GM21423 (cell line): Measurements from ENCODE around the gene SPECC1.
"Not testable (repeated sequence)": the region's sequence is repeated elsewhere in the genome, so short reads cannot be mapped to it uniquely, and the experiment has no call there.

Experiments
- ATAC-seq: cut with Tn5 transposase; IDR thresholded peaks from one replicate; pipeline ENCODE4 v1.9.1; 2021; ENCODE audit warnings: mild to moderate bottlenecking, moderate library complexity; ENCODE audit not compliant: unreplicated experiment

The SPECC1 gene

DNA sequence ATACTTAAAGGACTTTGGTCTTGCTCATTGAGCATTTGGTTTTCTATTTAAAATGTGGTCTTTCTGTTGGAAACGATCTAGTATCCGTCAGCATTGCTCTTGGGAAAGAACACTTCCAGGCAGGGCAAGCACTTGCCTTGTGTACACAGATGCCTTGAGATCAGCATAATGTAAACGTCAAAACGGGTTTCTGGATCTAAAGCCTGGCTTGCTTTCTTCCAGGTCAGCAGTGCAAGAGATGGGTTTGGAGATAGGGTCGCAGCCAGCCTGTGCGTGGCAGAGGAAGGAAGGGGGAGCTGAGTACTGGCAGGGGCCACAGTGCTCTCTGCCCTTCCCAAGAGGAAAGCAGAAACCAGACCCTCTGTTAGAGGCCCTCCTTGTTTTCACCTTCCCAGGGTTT is 282.7 kb downstream of the SPECC1 start:
- no peak for ATAC-seq

DNA sequence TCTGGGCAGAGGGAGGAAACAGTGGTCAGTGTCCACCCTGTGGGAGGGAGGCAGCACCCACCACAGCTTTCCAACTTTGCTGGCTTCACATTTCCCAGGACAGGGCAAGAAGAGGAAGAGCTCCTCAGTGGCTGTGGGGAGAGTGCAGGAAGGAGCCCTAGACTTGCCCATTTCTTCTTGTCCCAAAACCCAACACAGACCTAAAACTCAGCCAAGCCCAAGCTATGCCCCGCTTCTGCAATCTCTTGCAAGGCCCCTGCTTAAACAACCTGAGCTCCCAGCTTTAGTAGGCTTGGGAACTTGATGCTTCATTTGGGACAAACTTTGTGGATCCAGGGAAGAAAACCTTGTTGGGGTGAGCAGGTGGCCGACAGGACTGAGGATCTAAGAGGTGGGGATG is 284.3 kb downstream of the SPECC1 start:
- ATAC-seq: no peak

DNA sequence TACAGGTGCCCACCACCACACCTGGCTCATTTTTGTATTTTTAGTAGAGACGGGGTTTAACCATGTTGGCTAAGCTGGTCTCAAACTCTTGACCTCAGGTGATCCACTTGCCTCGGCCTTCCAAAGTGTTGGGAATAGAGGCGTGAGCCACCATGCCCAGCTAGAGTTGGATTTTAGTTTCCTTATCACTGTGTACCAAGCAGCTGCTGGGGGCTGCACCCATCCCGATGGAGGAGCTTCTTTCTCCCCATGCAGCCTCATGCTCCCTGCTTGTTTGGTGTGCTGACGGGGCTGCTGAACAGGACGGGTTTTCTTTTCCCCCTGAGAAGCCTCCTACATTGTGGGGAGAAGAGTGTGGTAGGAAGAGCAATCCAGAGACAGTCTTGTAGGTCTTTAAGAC is 285.0 kb downstream of the SPECC1 start:
- no peak for ATAC-seq

DNA sequence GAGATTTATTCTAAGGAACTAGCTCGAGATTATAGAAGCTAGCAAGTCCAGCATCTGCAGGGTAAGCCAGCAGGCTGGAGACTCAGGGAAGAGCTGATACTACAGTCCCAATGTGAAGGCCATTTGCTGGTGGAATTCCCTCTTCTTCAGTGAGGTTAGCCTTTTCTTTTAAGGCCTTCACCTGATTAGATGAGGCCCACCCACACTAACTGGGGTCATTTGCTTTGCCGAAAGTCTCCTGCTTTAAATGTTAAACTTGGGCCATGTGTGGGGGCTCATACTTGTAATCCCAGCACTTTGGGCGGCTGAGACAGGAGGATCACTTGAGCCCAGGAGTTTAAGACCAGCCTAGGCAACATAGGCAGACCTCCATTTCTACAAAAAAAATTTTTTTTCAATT is 289.9 kb downstream of the SPECC1 start:
- ATAC-seq: no peak

DNA sequence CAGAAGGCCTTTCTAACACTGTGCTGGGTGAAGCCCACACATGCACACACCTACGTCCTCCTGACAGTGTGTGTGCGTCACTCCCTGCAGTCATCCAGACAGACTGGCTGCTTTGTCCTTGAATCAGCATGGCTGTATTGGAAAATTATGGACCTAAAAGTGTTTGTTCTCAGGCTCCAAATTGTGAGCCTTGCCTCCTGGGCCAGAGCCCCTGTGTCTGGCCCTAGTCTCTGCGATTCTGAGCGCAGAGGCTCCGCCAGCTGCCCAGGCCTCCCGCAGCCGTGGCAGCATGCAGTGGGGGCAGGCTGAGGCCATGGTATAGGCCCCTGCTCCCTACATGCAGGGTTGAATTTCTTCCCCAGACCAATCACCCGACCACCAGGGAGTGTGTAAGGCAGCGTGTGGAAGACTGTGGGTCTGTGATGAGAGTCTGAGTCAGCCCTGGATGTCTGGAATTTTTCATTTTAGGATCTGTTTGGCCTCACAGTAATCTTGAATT is 291.3 kb downstream of the SPECC1 start:
- no peak for ATAC-seq

DNA sequence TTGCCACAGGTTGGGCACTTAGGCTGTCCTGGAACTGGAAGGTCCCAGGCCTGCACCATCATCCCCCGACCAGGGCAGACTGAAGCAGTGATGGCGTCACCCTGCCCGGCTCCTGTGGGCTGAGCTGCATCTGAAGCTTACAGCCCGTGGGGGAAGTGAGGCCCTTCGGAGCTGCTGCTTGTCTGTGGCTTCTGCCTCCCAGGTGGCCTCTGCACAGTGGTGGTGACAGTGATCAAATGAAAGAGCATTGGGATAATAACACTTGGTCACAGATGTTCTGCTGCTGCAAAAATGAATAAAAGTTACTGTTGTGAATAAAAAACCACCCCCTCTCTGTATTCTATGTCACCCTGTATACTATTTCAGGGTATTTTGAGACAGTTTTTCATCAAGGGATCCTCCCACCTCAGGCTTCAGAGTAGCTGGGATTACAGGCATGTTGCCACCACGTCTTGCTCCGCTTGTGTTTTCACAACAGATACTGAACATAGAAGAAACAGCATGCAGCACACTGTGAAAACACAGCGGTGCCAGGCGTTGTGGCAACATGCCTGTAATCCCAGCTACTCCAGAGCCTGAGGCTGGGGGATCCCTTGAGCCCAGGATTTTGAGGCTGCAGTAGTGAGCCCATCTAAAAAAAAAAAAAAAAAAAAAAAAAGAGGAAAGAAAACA is 293.2 kb downstream of the SPECC1 start:
- no peak for ATAC-seq

DNA sequence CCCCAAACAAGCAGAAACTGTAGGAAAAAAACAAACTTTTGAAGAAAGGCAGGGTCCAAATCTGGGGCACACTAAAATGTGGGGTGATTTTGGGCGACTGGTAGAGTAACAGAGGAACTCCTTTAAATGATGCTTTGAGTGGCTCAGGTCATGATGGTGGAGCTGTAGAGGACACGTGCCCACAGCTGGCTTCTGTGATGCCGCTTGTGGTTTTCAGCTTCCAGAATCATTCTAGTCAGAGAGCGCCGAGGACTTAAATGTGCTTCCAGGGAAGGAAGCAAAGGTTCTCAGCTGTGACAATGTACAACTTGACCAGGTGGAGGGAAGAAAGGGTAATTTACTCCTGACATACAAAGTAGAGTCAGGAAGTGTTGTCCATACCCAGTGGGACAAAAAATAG is 295.8 kb downstream of the SPECC1 start:
- ATAC-seq: no peak

DNA sequence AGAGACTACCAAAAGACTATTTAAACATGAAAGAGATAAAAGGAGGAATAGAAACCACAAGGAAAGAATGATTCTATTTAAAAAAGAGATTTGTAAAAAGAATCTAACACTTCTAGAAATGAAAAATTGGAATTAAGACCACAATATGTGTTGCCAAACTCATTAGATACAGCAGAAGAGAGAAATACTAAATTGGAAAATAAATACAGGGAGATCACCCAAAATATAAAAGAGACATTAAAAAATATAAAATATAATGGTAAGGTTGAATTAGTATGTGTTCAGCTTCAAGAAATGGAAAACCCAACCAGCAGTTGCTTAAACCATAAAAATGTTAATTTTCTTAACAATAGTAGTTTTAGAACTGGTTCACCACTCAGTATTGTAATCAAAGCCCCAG is 297.8 kb downstream of the SPECC1 start:
- ATAC-seq: no peak

DNA sequence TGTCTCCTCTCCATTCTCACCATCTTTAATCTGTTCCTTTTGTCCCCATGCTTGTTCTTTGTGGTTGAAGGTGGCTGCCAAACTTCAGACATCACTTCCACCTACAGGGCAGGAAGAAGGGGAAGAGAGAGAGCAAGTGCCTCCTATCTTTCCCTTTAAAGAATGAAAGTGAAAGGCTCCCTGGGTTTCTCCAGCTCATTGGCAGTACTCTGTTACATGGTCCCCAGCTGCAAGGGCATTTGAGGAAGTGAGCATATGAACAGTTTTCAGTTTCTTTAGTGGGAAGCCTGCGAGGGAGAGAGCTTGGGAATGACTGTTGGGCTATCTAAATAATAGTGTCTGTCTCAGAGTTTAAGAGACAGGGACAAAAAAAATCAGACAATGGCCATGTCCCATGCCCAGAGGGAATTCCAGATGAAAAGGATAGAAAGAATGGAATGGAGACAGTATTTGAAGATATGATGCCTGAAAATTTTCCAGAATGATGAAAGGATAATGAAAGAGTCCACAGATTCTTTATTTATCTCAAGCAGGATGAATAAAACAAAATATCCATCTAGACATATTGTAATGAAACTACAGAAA is 298.3 kb downstream of the SPECC1 start:
- ATAC-seq: no peak

DNA sequence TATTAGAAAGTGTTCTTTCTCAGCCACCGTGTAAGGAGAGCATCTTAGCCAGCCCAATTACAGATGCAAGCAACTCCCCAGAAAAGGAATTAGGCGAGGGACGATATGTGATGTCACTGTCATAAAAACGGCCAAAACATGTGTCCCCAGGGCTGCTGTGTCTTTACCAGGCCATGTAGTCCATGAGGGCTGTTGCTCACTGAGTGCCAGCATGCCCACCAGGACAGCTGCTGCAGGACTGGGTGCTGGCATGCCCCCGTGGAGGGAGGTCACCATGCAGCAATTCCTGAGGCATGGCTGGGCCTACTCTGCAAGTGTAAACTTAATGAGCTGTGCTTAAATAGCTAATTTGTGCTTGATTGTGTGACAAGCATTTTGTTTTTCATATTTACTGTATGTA is 301.3 kb downstream of the SPECC1 start:
- ATAC-seq: no peak

DNA sequence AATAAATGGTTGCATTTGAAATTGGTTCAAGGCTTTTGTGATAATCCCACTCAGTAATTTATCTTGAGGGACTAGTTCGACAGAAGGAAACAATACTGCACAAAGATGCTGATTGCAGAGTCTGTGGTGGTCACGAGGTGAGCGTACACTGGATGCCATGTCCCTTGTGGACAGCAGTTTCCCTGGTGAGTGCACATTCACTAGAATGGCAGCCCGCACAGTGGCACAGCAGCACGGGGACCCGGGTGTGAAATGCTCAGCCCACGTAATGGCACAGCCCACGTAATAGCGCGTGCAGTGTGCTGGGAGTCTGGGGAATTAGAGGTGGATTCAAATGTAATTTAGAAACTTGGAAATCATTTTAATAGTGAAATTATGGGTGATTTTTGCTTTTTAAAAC is 304.1 kb downstream of the SPECC1 start:
- ATAC-seq: no peak

DNA sequence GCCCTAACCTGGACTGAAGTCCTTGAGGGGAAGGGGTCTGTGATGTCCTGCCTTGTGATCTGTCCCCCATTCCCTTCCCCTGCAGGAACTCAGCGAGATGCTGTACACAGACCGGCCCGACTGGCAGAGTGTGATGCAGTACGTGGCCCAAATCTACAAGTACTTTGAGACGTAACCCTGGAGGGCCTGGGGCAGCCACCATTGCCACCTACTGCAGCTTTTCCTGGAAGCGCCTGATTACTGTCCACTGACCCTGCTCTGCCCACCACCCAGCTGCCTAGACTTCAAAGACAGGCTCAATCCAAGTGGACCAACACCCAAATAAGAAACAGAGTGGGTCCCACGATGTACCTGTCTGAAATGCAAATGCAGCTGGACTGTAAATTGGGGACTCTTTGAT is 304.7 kb downstream of the SPECC1 start:
- no peak for ATAC-seq

DNA sequence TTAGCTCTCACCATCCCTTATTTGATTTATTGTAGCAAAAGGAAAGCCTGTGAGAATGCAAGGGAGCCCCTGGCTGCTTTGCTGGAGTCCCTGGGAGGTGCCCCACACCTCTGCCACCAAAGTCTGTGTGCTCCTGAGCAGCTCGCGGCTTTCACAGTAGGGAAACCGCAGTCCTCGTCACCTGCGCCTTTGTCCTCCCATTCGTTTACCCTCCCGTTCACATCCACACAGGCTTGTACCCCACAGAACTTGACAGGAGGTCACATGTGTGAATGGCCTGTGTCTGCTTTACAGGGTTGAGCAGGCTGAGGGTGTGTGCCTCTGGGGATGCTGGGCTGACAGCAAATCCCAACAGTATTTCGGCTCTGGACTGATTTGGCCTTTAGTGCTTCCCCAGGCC is 305.7 kb downstream of the SPECC1 start:
- ATAC-seq: no peak

DNA sequence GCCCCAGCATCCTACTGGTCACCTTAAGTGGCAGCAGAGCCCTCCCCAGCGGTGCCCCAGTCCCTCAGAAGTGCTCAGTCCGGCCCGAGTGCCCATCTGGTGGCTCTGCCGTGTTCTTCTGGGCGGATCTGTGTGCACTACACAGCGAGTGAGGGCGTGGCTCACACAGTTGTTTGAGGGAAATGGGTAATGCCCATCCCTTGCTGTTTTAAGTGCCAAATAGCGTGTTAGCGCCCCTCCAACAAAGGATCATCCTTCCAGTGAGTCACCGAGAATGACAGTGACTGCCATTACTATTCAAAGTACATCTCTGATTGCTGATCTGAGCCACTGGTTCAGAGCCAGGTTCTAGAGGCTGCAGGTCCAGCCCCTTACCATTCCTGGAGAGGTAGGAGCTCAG is 306.2 kb downstream of the SPECC1 start:
- no peak for ATAC-seq

DNA sequence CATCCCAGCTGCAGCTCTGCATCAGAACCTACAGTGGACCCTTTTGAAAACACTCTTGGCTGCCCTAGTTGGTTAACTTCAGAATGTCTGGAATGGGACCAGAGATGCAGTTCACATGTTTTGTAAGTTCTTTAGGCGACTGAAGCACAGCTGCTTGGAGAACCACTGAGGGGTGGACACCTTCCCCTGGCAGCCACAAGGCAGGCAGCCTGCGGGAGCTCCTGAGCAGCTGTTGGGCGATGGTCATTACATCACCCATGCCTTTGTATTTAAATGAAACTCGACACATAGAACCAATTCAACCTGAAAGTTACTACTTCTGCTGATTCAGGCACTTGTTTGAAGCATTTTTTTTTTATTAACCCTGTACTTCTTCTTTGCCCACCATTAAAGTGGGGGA is 306.7 kb downstream of the SPECC1 start:
- no peak for ATAC-seq

DNA sequence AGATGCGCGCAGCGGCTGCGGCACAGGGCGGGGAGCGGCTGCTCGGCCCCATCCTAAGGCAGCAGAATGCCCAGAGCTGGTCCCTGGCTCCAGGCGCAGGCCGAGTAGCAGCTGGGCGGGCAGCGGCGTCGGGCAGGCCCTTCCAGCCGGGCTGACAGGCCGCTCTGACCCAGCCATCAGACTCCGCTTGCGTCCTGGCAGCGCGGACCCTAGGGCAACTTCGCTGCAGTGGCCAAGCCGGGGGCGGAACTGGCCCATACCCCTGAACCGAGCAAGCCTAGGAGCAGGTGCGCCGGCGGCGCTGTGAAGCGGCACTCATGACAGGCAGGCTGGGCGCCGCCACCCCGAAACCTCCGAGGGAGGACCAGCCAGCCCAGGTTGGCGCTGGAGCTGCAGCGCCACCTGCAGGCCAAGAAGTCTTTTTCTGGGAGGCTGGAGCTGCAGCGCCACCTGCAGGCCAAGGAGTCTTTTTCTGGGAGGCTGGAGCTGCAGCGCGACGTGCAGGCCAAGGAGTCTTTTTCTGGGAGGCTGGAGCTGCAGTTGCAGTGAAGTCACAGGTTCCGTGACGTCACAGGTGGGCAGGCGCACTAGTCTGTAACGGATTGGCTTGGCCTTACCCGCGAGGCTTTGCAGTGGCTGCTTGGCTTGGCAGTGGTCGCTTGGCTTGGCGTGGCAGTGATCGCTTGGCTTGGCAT is 311.5 kb downstream of the SPECC1 start:
- peak; percentile 77 for ATAC-seq

DNA sequence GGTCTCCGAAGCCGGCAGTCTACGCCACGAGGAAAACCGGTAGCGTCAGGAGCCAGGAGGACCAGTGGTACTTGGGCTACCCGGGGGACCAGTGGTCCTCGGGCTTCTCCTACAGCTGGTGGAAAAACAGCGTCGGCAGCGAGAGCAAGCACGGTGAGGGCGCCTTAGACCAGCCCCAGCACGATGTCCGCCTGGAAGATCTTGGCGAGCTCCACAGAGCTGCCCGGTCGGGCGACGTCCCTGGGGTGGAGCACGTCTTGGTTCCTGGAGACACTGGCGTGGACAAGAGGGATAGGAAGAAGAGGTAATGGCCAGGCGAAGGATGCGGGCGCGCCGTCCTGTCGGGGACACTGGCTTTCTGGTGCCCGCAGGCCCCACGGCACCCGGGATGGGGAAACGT is 312.2 kb downstream of the SPECC1 start:
- ATAC-seq: not testable (repeated sequence)

DNA sequence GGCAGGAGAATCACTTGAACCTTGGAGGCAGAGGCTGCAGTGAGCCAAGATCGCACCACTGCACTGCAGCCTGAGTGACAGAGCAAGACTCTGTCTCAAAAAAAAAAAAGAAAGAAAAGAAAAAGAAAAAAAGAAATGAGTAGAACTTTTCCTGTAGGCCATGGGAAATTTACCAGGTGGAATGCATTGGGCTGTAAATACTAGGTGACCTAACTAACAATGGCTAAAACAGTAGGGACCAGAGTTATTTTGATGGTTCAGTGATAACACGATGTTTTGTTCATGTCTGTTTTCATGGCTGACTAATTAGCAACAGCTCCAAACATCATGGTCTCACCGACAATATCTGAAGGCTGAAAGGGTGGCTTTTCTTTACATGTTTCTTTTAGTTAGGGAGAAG is 318.6 kb downstream of the SPECC1 start:
- not testable (repeated sequence) for ATAC-seq

DNA sequence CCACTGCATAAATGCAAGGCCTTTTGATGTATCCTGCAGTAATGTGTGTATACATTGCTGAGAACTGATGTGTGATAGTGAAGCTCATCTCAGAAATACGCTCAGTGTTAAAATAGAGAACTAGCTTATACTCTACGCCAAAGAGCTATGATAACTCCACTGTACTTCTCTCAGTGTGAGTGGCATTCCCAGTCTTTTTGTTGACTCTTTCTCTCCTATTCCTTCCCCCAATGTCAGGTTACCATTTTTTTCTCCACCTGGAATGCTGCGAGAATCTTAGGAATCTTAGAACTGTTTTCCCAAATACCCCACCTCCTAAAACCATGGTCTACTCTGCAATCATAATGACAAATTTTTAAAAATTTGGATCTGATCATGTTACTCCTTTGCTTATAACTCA is 342.2 kb downstream of the SPECC1 start:
- ATAC-seq: not testable (repeated sequence)

DNA sequence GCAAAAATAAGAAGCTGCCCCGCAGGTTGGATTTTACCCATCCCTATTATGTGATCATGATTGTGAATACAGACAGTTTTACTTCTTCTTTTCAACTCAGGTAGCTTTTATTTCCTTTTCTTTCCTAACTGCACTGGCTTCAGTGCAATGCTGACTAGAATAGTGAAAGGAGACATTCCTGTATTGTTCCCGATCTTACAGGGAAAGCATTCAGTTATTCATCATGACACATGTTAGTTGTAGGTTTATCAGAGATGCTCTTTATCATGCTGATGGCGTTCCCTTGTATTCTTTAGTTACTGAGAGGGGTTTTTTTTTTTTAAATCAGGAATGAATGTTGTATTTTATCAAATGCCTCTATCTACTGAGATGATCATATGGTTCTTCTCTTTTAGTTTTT is 343.4 kb downstream of the SPECC1 start:
- ATAC-seq: not testable (repeated sequence)

DNA sequence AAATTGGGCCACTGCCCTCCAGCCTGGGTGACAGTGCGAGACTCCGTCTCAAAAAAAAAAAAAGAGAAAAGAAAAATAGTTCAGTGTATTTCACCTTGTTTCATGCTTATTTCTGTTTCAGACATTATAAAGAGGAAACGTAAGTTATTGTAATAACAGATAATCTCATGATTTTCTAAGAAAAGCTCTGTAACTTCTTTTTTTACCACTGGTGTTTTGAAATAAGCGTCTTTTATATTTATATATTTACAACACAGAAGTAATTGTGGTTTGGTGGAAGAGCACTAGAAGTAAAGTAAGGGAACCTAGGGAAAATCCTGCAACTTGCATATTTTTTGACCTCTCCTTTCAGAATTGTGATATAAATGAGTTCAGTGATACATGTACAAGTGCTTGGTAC is 354.7 kb downstream of the SPECC1 start:
- ATAC-seq: not testable (repeated sequence)
